Left lobe of liver (tissue), 2 donors: ENCODE data around the gene ZNF469. TPM values are rescaled to one million over a fixed set of nuclear protein-coding genes. Genes with fewer than 3 reads are reported as not detected.

Source experiments
- ATAC-seq: fragments of 200-7000 bp; cut with Tn5 transposase; one replicate; pipeline ENCODE4 v1.9.1; 2020; ENCODE audit warnings: mild to moderate bottlenecking, moderate library complexity
- DNase-seq: peaks from one replicate; pipeline ENCODE4 v3.0.0-alpha.2; 2020; ENCODE audit warnings: low spot score
- total RNA-seq: library from RNA; stranded (reverse); gene quantifications from one replicate; pipeline ENCODE4 v1.2.1, GENCODE V29; 2021
- donor health status: DM: no; HTN: no; CAD: no; lungs with moderate emphysema.
- donor health status: DM: no; HTN: yes; CAD: no.

ZNF469 gene
- total RNA-seq, 1 donor from 2014 or later = 0.38 TPM

DNA sequence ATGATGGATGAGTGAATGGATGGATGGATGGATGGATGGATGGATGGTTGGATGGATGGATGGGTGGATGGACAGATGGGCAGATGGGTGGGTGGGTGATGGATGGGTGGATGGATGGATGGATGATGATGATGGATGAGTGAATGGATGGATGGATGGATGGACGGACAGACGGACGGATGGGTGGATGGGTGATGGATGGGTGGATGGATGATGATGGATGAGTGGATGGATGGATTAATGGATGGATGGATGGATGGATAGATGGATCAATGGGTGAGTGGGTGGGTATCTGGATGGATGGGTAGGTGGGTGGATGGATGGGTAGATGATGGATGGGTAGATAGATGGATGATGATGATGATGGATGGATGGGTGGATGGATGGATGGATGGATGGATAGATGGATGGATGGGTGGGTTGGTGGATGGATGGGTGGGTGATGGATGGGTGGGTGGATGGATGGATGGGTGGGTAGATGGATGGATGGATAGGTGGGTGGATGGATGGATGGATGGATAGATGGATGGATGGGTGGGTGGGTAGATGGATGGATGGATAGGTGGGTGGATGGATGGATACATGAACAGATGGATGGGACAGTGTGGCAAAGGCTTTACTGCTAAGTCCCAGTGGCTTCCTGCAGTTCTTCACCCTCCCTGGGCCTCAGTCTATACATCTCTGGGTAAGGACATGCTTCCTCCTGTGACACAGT lies 40.1 kb downstream of the ZNF469 start:
- ATAC-seq (no peak), DNase-seq (no peak)

DNA sequence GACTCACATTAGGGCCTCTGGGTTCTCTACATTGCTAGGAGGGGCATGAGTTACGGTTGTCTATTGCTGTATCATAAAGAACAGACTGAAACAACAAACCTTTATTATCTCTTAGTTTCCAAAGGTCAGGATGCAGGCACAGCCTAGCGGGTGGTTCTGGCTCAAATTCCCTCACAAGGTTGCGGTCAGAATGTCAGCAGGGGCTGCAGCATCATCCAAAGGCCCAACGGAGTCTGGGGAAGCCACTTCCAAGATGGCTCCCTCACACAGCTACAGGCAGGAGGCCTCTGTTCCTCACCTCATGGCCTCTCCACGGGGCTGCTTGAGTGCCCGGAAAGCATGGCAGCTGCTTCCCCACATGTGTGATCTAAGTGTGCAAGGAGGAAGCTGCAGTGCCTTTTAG lies 40.7 kb downstream of the ZNF469 start:
- ATAC-seq = no peak

DNA sequence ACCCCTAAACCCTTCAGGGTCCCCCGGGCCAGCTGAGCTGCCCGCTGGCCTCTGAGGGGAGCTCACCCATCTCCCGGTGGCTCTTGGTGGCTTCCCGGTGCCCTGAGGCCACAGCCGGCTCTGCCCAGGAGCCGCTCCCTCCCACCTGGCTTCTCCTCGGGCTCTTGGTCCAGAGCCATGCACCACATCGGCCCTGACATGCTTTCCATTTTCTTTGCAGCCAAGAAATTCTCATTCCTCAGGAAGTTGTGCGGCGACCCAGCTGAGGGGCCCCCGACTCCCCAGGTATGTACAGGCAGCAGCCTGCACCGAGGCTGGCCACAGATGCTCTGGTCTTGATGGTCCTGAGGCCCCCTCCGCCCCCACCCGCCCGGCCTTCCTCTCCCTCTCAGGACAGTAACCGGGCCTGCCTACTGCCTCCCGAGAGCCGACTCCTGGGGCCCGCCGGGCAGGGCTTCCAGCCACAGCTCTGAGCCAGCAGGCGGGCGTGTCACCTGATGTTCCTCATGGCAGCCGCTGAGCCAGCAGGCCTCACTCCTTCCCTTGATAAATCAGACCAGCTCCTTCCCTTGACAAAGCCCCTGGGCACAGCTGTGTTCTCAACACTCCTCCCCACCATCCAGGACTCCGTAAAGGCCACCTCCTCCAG lies 42.0 kb downstream of the ZNF469 start:
- DNase-seq (no peak), ATAC-seq (no peak)

More for the DNA sequence above, 40.7 kb downstream of the ZNF469 start:
- DNase-seq = no peak

DNA sequence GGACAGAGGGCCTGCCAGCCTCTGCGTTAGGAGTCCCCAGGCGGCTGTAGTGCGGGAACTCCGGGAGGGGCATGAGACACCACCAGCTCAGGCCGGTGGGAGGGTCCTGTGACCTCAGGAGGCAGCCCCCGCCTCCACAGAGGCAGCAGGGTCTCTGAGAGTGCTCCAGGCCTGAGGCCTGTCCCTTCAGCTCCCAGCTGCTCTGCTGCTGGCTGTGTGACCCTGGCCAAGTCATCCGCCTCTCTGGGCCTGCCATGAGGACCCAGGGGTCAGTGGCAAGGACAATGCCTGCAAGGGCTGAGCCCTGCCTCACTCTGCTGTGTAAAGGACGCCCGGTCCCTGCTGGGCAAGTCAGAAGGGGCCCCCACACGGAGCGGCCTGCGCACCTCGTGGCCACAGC lies 43.3 kb downstream of the ZNF469 start:
- no peak for ATAC-seq
- no peak for DNase-seq

DNA sequence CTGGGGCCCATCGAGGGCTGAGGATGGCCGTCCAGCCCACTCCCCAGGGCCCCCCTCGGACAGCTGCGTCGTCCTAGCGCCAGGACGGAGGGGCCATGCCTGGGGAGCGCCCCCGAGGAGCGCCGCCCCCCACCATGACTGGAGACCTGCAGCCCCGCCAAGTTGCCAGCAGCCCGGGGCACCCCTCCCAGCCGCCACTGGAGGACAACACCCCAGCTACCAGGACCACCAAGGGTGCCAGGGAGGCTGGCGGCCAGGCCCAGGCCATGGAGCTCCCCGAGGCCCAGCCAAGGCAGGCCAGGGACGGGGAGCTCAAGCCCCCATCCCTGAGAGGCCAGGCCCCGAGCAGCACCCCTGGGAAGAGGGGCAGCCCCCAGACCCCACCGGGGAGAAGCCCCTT lies 44.6 kb downstream of the ZNF469 start:
- DNase-seq (no peak), ATAC-seq (no peak)

DNA sequence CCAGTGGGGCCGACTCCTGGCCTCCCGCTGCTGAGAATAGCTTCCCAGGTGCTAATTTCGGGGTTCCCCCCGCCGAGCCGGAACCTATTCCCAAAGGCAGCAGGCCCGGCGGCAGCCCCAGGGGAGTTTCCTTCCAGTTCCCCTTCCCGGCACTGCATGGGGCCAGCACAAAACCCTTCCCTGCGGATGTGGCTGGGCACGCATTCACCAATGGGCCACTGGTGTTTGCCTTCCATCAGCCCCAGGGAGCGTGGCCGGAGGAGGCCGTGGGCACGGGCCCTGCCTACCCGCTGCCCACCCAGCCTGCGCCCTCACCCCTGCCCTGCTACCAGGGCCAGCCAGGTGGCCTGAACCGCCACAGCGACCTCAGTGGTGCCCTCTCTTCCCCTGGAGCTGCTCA lies 45.4 kb downstream of the ZNF469 start:
- no peak for ATAC-seq
- no peak for DNase-seq

DNA sequence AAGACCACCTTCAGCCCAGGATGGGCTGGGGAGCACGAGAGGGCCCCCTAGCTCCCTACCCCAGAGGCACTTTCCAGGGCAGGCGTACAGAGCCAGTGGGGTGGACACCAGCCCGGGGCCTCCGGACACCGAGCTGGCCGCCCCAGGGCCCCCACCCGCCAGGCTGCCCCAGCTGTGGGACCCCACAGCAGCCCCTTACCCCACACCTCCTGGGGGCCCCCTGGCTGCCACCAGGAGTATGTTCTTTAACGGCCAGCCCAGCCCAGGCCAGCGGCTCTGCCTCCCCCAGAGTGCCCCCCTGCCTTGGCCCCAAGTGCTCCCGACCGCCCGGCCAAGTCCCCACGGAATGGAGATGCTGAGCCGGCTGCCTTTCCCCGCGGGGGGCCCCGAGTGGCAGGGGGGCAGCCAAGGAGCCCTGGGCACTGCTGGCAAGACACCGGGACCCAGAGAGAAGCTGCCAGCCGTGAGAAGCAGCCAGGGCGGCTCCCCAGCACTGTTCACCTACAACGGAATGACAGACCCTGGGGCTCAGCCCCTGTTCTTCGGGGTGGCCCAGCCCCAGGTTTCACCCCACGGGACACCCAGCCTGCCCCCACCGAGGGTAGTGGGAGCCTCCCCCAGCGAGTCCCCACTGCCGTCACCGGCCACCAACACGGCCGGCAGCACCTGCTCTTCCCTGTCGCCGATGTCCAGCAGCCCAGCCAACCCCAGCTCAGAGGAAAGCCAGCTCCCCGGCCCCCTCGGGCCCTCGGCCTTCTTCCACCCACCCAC lies 46.0 kb downstream of the ZNF469 start:
- no peak for DNase-seq
- ATAC-seq = no peak

DNA sequence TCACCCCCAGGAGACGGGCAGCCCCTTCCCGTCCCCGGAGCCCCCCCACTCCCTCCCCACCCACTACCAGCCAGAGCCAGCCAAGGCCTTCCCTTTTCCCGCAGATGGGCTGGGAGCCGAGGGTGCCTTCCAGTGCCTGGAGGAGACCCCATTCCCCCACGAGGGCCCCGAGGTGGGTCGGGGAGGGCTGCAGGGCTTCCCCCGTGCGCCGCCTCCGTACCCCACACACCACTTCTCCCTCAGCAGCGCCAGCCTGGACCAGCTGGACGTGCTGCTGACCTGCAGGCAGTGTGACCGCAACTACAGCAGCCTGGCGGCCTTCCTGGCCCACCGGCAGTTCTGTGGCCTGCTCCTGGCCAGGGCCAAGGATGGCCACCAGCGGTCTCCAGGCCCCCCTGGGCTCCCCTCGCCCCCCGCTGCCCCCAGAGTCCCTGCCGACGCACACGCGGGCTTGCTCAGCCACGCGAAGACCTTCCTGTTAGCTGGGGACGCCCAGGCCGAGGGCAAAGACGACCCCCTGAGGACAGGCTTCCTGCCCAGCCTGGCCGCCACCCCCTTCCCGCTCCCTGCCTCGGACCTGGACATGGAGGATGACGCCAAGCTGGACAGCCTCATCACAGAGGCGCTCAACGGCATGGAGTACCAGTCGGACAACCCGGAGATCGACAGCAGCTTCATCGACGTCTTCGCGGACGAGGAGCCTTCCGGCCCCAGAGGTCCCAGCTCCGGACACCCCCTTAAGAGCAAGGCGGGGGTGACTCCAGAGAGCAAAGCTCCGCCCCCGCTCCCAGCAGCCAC lies 46.8 kb downstream of the ZNF469 start:
- DNase-seq (no peak), ATAC-seq (no peak)

DNA sequence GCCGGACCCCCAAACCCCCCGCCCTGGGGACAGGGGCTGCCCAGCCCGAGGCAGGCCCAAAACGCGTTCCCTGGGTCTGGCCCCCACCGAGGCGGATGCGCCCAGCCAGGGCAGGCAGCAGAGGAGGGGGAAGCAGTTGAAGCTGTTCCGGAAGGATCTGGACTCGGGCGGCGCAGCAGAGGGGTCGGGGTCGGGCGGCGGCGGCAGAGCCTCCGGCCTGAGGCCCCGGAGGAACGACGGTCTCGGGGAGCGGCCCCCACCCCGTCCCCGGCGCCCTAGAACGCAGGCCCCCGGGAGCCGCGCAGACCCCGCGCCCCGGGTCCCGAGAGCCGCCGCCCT lies 47.4 kb downstream of the ZNF469 start:
- ATAC-seq = peak; percentile 29
- no peak for DNase-seq

DNA sequence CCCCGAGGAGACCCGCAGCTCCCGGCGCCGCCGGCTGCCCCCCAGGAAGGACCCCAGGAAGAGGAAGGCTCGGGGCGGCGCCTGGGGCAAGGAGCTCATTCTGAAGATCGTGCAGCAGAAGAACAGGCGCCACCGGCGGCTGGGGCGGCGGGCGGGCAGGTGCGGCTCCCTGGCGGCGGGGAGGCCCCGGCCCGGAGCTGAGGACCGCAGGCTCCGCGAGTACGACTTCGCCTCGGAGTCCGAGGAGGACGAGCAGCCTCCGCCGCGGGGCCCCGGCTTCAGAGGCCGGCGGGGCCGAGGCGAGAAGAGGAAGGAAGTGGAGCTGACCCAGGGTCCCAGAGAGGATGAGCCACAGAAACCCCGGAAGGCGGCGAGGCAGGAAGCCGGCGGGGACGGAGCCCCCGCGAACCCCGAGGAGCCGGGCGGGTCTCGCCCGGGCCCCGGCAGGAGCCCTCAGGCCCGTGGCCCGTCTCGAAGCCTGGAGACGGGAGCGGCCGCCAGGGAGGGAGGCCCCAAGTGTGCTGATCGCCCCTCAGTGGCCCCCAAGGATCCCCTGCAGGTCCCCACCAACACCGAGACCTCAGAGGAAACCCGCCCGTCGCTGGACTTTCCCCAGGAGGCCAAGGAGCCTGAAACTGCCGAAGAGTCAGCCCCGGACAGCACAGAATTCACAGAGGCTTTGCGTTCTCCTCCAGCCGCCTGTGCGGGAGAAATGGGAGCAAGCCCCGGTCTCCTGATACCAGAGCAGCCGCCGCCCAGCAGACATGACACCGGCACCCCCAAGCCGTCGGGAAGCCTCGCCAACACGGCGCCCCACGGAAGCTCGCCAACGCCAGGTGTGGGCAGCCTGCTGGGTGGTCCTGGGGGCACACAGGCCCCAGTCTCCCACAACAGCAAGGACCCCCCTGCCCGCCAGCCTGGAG lies 48.0 kb downstream of the ZNF469 start:
- ATAC-seq = peak; percentile 53
- no peak for DNase-seq

DNA sequence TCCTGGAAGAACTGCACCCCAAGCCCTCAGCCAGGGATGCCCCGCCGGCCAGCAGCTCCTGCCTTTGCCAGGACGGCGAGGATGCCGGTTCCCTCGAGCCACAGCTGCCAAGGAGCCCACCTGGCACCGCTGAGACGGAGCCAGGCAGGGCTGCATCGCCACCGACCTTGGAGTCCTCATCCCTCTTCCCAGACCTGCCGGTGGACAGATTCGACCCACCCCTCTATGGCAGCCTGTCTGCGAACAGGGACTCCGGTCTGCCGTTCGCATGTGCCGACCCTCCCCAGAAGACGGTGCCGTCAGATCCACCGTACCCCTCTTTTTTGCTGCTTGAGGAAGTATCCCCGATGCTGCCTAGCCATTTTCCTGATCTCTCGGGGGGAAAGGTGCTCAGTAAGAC lies 48.9 kb downstream of the ZNF469 start:
- no peak for DNase-seq

DNA sequence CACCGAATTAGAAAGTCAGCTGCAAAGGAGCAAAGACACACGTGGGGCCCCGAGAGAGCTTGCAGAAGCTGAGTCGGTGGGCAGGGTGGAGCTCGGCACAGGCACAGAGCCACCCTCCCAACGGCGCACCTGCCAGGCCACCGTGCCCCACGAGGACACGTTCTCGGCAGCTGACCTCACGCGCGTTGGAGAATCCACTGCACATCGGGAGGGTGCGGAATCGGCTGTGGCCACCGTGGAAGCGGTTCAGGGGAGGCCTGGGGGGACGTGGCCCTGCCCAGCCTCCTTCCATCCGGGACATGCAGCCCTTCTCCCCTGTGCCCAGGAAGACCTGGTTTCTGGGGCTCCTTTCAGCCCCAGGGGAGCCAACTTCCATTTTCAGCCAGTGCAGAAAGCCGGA lies 49.4 kb downstream of the ZNF469 start:
- no peak for ATAC-seq
- no peak for DNase-seq

More for the DNA sequence above, 48.9 kb downstream of the ZNF469 start:
- no peak for ATAC-seq

Other genes with a start within 250 kb of the ZNF469 start
- gene ZFPM1, start 70.3 kb downstream of the ZNF469 start, total RNA-seq = 14.6 TPM
- gene ZC3H18, start 187.4 kb downstream of the ZNF469 start, total RNA-seq = 18.1 TPM